ENCODE measurements around the gene DAB1. TPM values are rescaled to one million over a fixed set of nuclear protein-coding genes. Genes with fewer than 3 reads are reported as not detected.
"Not testable (repeated sequence)": the region's sequence is repeated elsewhere in the genome, so short reads cannot be mapped to it uniquely, and the experiment has no call there.

DAB1 gene
- total RNA-seq, 4 donors from 2014 or later, result 0.48 to 1.2 TPM; not detected in 2

GRCh38 chr1:57348921-57349320, 74.9 kb downstream of the DAB1 start:
- no peak for TF ChIP-seq POLR2A (IDR thresholded peaks at IDR 0.05)
- TF ChIP-seq EP300 (IDR thresholded peaks at IDR 0.05; ENCODE audit: low read depth), result no peak
- TF ChIP-seq, protein P1, sequence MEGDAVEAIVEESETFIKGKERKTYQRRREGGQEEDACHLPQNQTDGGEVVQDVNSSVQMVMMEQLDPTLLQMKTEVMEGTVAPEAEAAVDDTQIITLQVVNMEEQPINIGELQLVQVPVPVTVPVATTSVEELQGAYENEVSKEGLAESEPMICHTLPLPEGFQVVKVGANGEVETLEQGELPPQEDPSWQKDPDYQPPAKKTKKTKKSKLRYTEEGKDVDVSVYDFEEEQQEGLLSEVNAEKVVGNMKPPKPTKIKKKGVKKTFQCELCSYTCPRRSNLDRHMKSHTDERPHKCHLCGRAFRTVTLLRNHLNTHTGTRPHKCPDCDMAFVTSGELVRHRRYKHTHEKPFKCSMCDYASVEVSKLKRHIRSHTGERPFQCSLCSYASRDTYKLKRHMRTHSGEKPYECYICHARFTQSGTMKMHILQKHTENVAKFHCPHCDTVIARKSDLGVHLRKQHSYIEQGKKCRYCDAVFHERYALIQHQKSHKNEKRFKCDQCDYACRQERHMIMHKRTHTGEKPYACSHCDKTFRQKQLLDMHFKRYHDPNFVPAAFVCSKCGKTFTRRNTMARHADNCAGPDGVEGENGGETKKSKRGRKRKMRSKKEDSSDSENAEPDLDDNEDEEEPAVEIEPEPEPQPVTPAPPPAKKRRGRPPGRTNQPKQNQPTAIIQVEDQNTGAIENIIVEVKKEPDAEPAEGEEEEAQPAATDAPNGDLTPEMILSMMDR (IDR thresholded peaks at IDR 0.05), result no peak
- TF ChIP-seq POLR2AphosphoS5 (IDR thresholded peaks at IDR 0.05), result no peak
- DNase-seq, result no peak
- H3K36me3 ChIP-seq, result no peaks in the 10 kb centered on the region
- H3K4me1 ChIP-seq, result no peaks in the 10 kb centered on the region
- intact Hi-C loops (cut with DNase I; ENCODE audit: low total_unique reads) (no loop called here), in situ Hi-C loops (cut with MboI; ENCODE audit: low pct_ligation_motif_present in 1 of 4, low pct_unique_long_range_greater_than_20kb in 1 of 4, low sequenced_read_pairs in 3 of 4) (no loop called here)
- no peaks in the 10 kb centered on the region for H3K27me3 ChIP-seq
- H3K9me3 ChIP-seq, result no peaks in the 10 kb centered on the region
- no peak overlapping the region for H3K4me3 ChIP-seq
- no peak overlapping the region for H3K27ac ChIP-seq
- 45 to 50% methylated on average over 1 of the region's 1 CpG for WGBS, 2 donors (ENCODE audit: low coverage in 1 of 2)

DNA sequence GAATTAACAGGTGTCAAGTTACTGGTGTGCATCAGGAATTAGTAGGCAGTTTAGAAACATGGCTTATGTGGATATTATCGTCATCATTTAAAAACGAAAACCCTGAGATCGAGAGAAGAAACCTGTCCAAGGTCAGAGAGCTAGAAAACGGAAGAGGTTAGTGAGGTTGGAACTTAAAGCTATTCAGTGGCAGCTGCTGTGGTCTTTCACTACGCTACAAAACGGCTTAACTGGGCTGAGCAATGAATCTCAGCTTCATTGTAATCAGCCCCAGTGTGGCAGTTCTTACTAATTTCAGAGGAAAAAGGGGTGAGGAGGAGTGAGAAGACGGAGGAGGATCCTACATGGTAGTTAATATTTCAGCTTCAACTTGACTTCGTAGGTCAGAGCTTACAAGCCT, 77.9 kb downstream of the DAB1 start:
- H3K27ac ChIP-seq, result no peak overlapping the region
- H3K4me1 ChIP-seq, result no peaks in the 10 kb centered on the region
- intact Hi-C loops (cut with DNase I; ENCODE audit: low total_unique reads) (no loop called here), in situ Hi-C loops (cut with MboI; ENCODE audit: low pct_ligation_motif_present in 1 of 4, low pct_unique_long_range_greater_than_20kb in 1 of 4, low sequenced_read_pairs in 3 of 4) (no loop called here)
- TF ChIP-seq, protein P1 (IDR thresholded peaks at IDR 0.05), result no peak
- TF ChIP-seq POLR2A (IDR thresholded peaks at IDR 0.05), result no peak
- TF ChIP-seq EP300 (IDR thresholded peaks at IDR 0.05; ENCODE audit: low read depth), result no peak
- no peak for TF ChIP-seq POLR2AphosphoS5 (IDR thresholded peaks at IDR 0.05)
- no peak for DNase-seq
- no peak overlapping the region for H3K4me3 ChIP-seq
- whole genome bisulfite sequencing, 2 donors (ENCODE audit: low coverage in 1 of 2), result 81 to 84% methylated on average over 8 of the region's 8 CpGs
- no peaks in the 10 kb centered on the region for H3K27me3 ChIP-seq
- H3K36me3 ChIP-seq, result no peaks in the 10 kb centered on the region
- no peaks in the 10 kb centered on the region for H3K9me3 ChIP-seq

DNA sequence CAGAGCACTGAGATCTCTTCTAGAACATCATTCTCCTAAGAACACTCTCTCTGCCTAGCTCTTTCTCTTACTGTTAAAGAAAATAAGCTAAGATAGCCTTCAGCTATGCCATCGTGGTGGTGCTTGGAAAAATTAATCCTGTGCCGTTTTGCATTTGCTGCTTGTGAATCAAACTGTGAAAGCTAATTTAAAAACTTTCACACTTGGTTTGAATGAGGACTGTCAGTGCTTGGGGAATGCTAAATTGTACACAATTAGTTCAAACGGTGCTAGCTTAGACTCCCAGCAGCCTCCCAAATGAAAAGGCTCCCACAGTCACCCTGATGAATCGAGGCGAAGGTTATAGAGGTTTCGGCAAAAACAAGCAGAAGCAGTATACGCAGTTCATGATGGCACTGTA, 79.6 kb downstream of the DAB1 start:
- Histone ChIP-seq H3K9me3 (no peaks in the 10 kb centered on the region), H3K27me3 (no peaks in the 10 kb centered on the region), H3K36me3 (no peaks in the 10 kb centered on the region), H3K4me1 (no peaks in the 10 kb centered on the region), H3K27ac (no peak overlapping the region), H3K4me3 (no peak overlapping the region)
- in situ Hi-C loops (cut with MboI; ENCODE audit: low pct_ligation_motif_present in 1 of 4, low pct_unique_long_range_greater_than_20kb in 1 of 4, low sequenced_read_pairs in 3 of 4), result no loop called here
- no peak for DNase-seq
- TF ChIP-seq, protein P1 (IDR thresholded peaks at IDR 0.05), result no peak
- TF ChIP-seq POLR2AphosphoS5 (IDR thresholded peaks at IDR 0.05), result no peak
- TF ChIP-seq EP300 (IDR thresholded peaks at IDR 0.05; ENCODE audit: low read depth), result no peak
- no peak for TF ChIP-seq POLR2A (IDR thresholded peaks at IDR 0.05)
- 81 to 91% methylated on average over 2 to 7 of the region's 7 CpGs for WGBS, 2 donors (ENCODE audit: low coverage in 1 of 2)
- intact Hi-C loops (cut with DNase I; ENCODE audit: low total_unique reads), result no loop called here

GRCh38 chr1:57343298-57343915, 80.5 kb downstream of the DAB1 start:
- intact Hi-C loops (cut with DNase I; ENCODE audit: low total_unique reads); in situ Hi-C loops (cut with MboI; ENCODE audit: low pct_ligation_motif_present in 1 of 4, low pct_unique_long_range_greater_than_20kb in 1 of 4, low sequenced_read_pairs in 3 of 4): not testable (repeated sequence)
- 92% methylated on average over 33 of the region's 34 CpGs; no CpG with 5 or more reads in 1 of the 2 donors for WGBS, 2 donors (ENCODE audit: low coverage in 1 of 2)

GRCh38 chr1:57341721-57342120, 82.1 kb downstream of the DAB1 start:
- WGBS, 2 donors (ENCODE audit: low coverage in 1 of 2), result 52 to 81% methylated on average over 2 to 3 of the region's 3 CpGs
- TF ChIP-seq POLR2AphosphoS5 (IDR thresholded peaks at IDR 0.05) (no peak), EP300 (IDR thresholded peaks at IDR 0.05; ENCODE audit: low read depth) (no peak), POLR2A (IDR thresholded peaks at IDR 0.05) (no peak)
- TF ChIP-seq, protein P1 (IDR thresholded peaks at IDR 0.05), result no peak
- in situ Hi-C loops (cut with MboI; ENCODE audit: low pct_ligation_motif_present in 1 of 4, low pct_unique_long_range_greater_than_20kb in 1 of 4, low sequenced_read_pairs in 3 of 4) (no loop called here), intact Hi-C loops (cut with DNase I; ENCODE audit: low total_unique reads) (no loop called here)
- Histone ChIP-seq H3K27me3 (no peaks in the 10 kb centered on the region), H3K4me1 (no peaks in the 10 kb centered on the region), H3K9me3 (no peaks in the 10 kb centered on the region), H3K36me3 (no peaks in the 10 kb centered on the region), H3K4me3 (no peak overlapping the region), H3K27ac (no peak overlapping the region)
- no peak for DNase-seq

More at GRCh38 chr1:57343298-57343915, 80.5 kb downstream of the DAB1 start:
- H3K4me1 ChIP-seq, H3K27me3 ChIP-seq, DNase-seq, H3K9me3 ChIP-seq, H3K36me3 ChIP-seq, H3K4me3 ChIP-seq, H3K27ac ChIP-seq: not testable (repeated sequence)

Data from transverse colon (tissue), 4 donors.